SK-N-SH (cell line): ENCODE data around the gene ASCL2.

ENCODE experiments used
- CTCF ChIP-seq: fragments of 200-600 bp; sonication (generic); IDR thresholded peaks from 2 replicates; pipeline ENCODE4 v1.6.1; 2017; ENCODE audit warnings: antibody characterized with exemption, mild to moderate bottlenecking, moderate library complexity
- GABPA ChIP-seq: IDR thresholded peaks from 2 replicates; pipeline ENCODE4 v1.4.0; 2012; ENCODE audit warnings: low read depth, mild to moderate bottlenecking
- POLR2AphosphoS5 ChIP-seq: IDR thresholded peaks from 2 replicates; pipeline ENCODE4 v1.6.1; 2012; ENCODE audit warnings: low read depth, low read length

GRCh38 chr11:2250485-2250884 lies 19.9 kb downstream of the ASCL2 start:
- no peak for TF ChIP-seq CTCF
- no peak for TF ChIP-seq GABPA
- TF ChIP-seq POLR2AphosphoS5 = no peak
